Panc1 (cell line): ENCODE data around the gene SCAF8. TPM values are rescaled to one million over a fixed set of nuclear protein-coding genes. Genes with fewer than 3 reads are reported as not detected.
A peak's percentile ranks its signal among the peaks of the same experiment; 100 is the strongest.

Experiments
- ATAC-seq: fragments of 200-7000 bp; cut with Tn5 transposase; 2 replicates; pipeline ENCODE4 v1.9.1; 2020; ENCODE audit warnings: mild to moderate bottlenecking, moderate library complexity
- BruUV-seq: library from RNA; stranded (reverse); fragments of 400-500 nt; replicated peaks from 2 replicates; lab custom pipeline; 2021; lab: Mats Ljungman, UMichigan
- CTCF ChIA-PET: fragments of 300-600 bp; sonication (Branson Sonifier 250); formaldehyde crosslinking; loops from one replicate; lab custom pipeline; 2022; ENCODE audit warnings: antibody characterized with exemption; lab: Charles Lee
- POLR2A ChIA-PET: fragments of 300-600 bp; sonication (Branson Sonifier 250); formaldehyde crosslinking; loops from one replicate; lab custom pipeline; 2022; ENCODE audit warnings: antibody characterized with exemption; lab: Charles Lee
- DNase-seq: peaks from one replicate; pipeline ENCODE4 v3.0.0-alpha.2; 2010; ENCODE audit warnings: low read depth, low spot score
- H3K27ac ChIP-seq: 2 replicates; pipeline ENCODE4 v1.5.1; 2011; ENCODE audit warnings: mild to moderate bottlenecking, low read length, inconsistent platforms
- H3K27me3 ChIP-seq: fragments of 200-500 bp; sonication (Bioruptor generic); 2 replicates; pipeline ENCODE4 v1.6.0; 2014; ENCODE audit warnings: low read length, inconsistent platforms; ENCODE audit not compliant: control insufficient read depth, insufficient read depth
- H3K36me3 ChIP-seq: fragments of 200-500 bp; sonication (Bioruptor generic); 2 replicates; pipeline ENCODE4 v1.5.1; 2014; ENCODE audit warnings: inconsistent platforms, mild to moderate bottlenecking, low read length, moderate library complexity; ENCODE audit not compliant: control insufficient read depth, insufficient read depth
- H3K4me1 ChIP-seq: 2 replicates; pipeline ENCODE4 v1.5.1; 2011; ENCODE audit warnings: inconsistent platforms, mild to moderate bottlenecking, low read length, moderate library complexity; ENCODE audit not compliant: control insufficient read depth, insufficient read depth
- H3K4me3 ChIP-seq, 2 experiments: 2 replicates each; pipeline ENCODE4 v1.5.1; 2011 to 2012; ENCODE audit warnings: low read depth in 2 of 2, low read length in 2 of 2, mild to moderate bottlenecking in 2 of 2, inconsistent platforms in 1 of 2, moderate library complexity in 1 of 2
- H3K9me3 ChIP-seq: fragments of 200-500 bp; sonication (Bioruptor generic); 2 replicates; pipeline ENCODE4 v1.5.1; 2014; ENCODE audit warnings: low read depth, mild to moderate bottlenecking, inconsistent platforms, low read length, moderate library complexity; ENCODE audit not compliant: control insufficient read depth, insufficient read depth
- POLR2AphosphoS5 ChIP-seq: IDR thresholded peaks from 2 replicates; pipeline ENCODE4 v1.6.1; 2012; ENCODE audit warnings: mild to moderate bottlenecking, low read depth, low read length, moderate library complexity
- SIN3A ChIP-seq: IDR thresholded peaks from 2 replicates; pipeline ENCODE4 v1.6.1; 2012; ENCODE audit warnings: low read depth, mild to moderate bottlenecking, low read length, moderate library complexity, borderline replicate concordance; ENCODE audit not compliant: insufficient read depth
- TCF7L2 ChIP-seq: IDR thresholded peaks from 2 replicates; pipeline ENCODE4 v1.6.1; 2011; ENCODE audit warnings: mild to moderate bottlenecking, low read depth, low read length, inconsistent platforms
- in situ Hi-C: cut with HindIII; loops from 2 replicates; pipeline ENCODE4 v1.10.0; 2016; ENCODE audit warnings: low sequenced_read_pairs, low pct_unique_long_range_greater_than_20kb
- intact Hi-C: fragments of 100-400 bp; cut with micrococcal nuclease; formaldehyde crosslinking; loops from one replicate; pipeline ENCODE4 v1.10.0; 2022; ENCODE audit not compliant: unreplicated experiment
- total RNA-seq: library from RNA; stranded (reverse); gene quantifications from one replicate; pipeline ENCODE4 v1.2.1, GENCODE V29; 2021; ENCODE audit not compliant: unreplicated experiment
- TF ChIP-seq, protein P1 (sequence below): fragments of 450-650 bp; IDR thresholded peaks from 2 replicates; pipeline ENCODE4 v1.5.1; 2017; ENCODE audit warnings: mild to moderate bottlenecking
- TF ChIP-seq, protein P2 (sequence below), 2 experiments: IDR thresholded peaks; 2 replicates each; pipeline ENCODE4 v1.6.1; 2011 to 2012; ENCODE audit warnings: low read depth in 2 of 2, control low read depth in 1 of 2, low read length in 1 of 2, mild to moderate bottlenecking in 1 of 2, moderate library complexity in 1 of 2; ENCODE audit not compliant: insufficient read depth in 1 of 2

SCAF8 gene
- total RNA-seq, 1 experiment from 2014 or later: 38.9 TPM

DNA sequence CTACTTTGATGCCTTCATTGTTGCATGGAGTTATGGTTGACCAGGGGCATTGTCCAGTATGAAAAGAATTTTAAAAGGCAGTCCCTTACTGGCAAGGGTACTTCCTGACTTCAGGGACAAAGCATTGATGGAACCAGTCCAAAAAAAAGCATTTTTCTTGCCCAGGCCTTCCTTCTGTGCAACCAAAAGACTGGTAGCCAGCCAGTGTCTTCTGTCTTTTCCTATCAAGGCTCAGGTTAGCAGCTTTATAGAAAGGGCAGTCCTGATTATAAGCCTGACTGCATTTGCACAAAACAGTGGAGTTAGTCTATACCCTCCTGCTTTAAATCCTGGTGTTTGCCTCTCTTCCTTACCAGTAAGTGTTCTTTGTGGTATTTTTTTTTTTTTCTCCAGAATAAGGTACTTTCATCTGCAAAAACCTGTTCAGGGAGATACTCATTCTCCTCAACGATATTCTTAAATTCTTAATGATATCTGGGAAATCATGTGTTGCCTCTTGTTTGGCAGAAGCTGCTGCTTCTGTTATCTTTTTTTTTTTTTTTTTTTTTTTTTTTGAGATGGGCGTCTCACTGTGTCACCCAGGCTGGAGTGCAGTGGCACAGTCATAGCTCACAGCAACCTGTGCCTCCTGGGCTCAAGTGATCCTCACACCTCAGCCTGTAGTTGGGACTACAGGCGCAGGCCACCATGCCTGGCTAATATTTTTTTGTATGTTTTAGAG, 33.9 kb downstream of the SCAF8 start:
- H3K36me3 ChIP-seq: no peaks in the 10 kb centered on the region
- ATAC-seq (0 out of 2 replicates have a peak, but pooled peaks have one; percentile 28), DNase-seq (no peak)
- POLR2A ChIA-PET: no interaction called here
- intact Hi-C loops: no loop called here
- H3K27ac ChIP-seq: no peak overlapping the region
- no peaks in the 10 kb centered on the region for H3K9me3 ChIP-seq
- TF ChIP-seq SIN3A: no peak
- TF ChIP-seq, protein P1, sequence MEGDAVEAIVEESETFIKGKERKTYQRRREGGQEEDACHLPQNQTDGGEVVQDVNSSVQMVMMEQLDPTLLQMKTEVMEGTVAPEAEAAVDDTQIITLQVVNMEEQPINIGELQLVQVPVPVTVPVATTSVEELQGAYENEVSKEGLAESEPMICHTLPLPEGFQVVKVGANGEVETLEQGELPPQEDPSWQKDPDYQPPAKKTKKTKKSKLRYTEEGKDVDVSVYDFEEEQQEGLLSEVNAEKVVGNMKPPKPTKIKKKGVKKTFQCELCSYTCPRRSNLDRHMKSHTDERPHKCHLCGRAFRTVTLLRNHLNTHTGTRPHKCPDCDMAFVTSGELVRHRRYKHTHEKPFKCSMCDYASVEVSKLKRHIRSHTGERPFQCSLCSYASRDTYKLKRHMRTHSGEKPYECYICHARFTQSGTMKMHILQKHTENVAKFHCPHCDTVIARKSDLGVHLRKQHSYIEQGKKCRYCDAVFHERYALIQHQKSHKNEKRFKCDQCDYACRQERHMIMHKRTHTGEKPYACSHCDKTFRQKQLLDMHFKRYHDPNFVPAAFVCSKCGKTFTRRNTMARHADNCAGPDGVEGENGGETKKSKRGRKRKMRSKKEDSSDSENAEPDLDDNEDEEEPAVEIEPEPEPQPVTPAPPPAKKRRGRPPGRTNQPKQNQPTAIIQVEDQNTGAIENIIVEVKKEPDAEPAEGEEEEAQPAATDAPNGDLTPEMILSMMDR: no peak
- TF ChIP-seq, protein P2, sequence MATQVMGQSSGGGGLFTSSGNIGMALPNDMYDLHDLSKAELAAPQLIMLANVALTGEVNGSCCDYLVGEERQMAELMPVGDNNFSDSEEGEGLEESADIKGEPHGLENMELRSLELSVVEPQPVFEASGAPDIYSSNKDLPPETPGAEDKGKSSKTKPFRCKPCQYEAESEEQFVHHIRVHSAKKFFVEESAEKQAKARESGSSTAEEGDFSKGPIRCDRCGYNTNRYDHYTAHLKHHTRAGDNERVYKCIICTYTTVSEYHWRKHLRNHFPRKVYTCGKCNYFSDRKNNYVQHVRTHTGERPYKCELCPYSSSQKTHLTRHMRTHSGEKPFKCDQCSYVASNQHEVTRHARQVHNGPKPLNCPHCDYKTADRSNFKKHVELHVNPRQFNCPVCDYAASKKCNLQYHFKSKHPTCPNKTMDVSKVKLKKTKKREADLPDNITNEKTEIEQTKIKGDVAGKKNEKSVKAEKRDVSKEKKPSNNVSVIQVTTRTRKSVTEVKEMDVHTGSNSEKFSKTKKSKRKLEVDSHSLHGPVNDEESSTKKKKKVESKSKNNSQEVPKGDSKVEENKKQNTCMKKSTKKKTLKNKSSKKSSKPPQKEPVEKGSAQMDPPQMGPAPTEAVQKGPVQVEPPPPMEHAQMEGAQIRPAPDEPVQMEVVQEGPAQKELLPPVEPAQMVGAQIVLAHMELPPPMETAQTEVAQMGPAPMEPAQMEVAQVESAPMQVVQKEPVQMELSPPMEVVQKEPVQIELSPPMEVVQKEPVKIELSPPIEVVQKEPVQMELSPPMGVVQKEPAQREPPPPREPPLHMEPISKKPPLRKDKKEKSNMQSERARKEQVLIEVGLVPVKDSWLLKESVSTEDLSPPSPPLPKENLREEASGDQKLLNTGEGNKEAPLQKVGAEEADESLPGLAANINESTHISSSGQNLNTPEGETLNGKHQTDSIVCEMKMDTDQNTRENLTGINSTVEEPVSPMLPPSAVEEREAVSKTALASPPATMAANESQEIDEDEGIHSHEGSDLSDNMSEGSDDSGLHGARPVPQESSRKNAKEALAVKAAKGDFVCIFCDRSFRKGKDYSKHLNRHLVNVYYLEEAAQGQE (IDR thresholded peaks at IDR 0.05; ENCODE audit: insufficient read depth in 1 of 2, low read depth in 2 of 2, low read length in 1 of 2): no peak
- H3K4me1 ChIP-seq: peaks cover 21% of the 10 kb centered on the region
- no peak overlapping the region for H3K4me3 ChIP-seq
- no peaks in the 10 kb centered on the region for H3K27me3 ChIP-seq
- no TSS peak for BruUV-seq
- CTCF ChIA-PET: no interaction called here
- in situ Hi-C loops: no loop called here

DNA sequence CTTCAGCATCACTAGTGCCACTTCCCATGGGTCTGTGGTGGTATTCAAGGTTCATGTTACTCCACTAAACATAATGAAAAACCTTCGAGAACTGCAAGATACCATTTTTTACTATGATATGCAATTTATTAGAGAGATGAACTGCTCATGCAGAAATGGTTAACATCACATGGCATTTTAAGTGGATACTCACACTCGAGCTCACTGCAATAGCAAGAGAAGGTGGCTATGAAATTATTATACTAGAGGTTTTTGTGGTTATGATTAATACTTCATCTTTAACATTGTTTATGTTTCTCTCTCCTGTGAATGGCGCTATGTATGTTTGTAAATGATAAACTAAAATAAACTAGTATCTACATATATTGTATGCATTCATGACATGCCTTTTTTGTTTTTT, 35.1 kb downstream of the SCAF8 start:
- Histone ChIP-seq H3K27ac (no peak overlapping the region), H3K27me3 (no peaks in the 10 kb centered on the region), H3K4me1 (peaks cover 21% of the 10 kb centered on the region), H3K9me3 (no peaks in the 10 kb centered on the region), H3K4me3 (no peak overlapping the region), H3K36me3 (no peaks in the 10 kb centered on the region)
- ATAC-seq: no peak
- TF ChIP-seq POLR2AphosphoS5 (no peak), TCF7L2 (no peak), SIN3A (no peak)
- TF ChIP-seq, protein P1: no peak
- TF ChIP-seq, protein P2 (IDR thresholded peaks at IDR 0.05; ENCODE audit: insufficient read depth in 1 of 2, low read depth in 2 of 2, low read length in 1 of 2): no peak
- intact Hi-C loops (no loop called here), in situ Hi-C loops (no loop called here)
- no peak for DNase-seq
- CTCF ChIA-PET: no interaction called here
- BruUV-seq: no TSS peak
- POLR2A ChIA-PET: no interaction called here
